ENCODE data around the gene GPATCH11.

Gene GPATCH11

DNA sequence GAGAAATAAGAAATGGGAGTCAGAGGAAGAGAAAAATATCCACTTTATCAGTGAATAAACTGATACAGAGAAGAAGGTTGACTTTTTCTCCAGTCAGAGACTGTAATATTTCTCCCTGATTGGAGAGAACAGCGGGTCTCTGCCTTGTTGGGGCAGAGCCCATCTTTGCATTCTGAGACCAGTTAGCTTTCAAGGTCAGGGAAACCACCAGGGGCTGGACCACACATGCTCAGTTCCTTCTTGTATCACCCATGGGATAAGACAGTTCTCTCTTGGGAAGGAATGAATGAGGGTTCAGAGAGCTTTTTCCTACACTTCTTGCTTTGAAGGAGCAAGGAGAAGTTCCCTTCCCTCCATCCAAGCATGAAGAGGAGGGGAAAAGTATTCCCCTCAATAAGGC is 12.2 kb downstream of the GPATCH11 start:
- Histone ChIP-seq H3K14ac (ENCODE audit: low read length) (no peak overlapping the region), H3K4ac (ENCODE audit: low read length) (no peak overlapping the region), H3K36me3 (replicated peaks in 1 of 2; ENCODE audit: control insufficient read depth in 2 of 2, insufficient read depth in 2 of 2, low read length in 2 of 2) (peaks cover 4 to 92% of the 10 kb centered on the region in 2 donors)

GRCh38 chr2:37098416-37099118 is 14.2 kb downstream of the GPATCH11 start:
- H3K4me2 ChIP-seq (ENCODE audit: insufficient read depth, low read length, poor library complexity, severe bottlenecking) = no peak overlapping the region
- H2AFZ ChIP-seq (ENCODE audit: low read length) = no peak overlapping the region
- no peak overlapping the region for H3K4ac ChIP-seq (ENCODE audit: low read length)
- H2BK5ac ChIP-seq (ENCODE audit: low read length) = no peak overlapping the region
- H3K4me3 ChIP-seq (ENCODE audit: low read length in 2 of 2) = no peak overlapping the region
- DNase-seq (ENCODE audit: low spot score) = no peak
- no peaks in the 10 kb centered on the region for H3K4me1 ChIP-seq (ENCODE audit: control insufficient read depth in 2 of 2, insufficient read depth in 1 of 2, low read depth in 1 of 2, low read length in 2 of 2)
- H4K91ac ChIP-seq (ENCODE audit: low read depth, low read length, poor library complexity) = no peak overlapping the region
- H3K23ac ChIP-seq (ENCODE audit: low read depth, low read length, poor library complexity) = no peak overlapping the region
- no peak overlapping the region for H3K14ac ChIP-seq (ENCODE audit: low read length)
- no peaks in the 10 kb centered on the region for H3K9me3 ChIP-seq (replicated peaks in 1 of 2; ENCODE audit: control insufficient read depth in 2 of 2, insufficient read depth in 1 of 2, low read depth in 1 of 2, low read length in 2 of 2)
- WGBS, 2 donors (ENCODE audit: extremely low coverage in 2 of 2, insufficient read length in 2 of 2, insufficient replicate concordance in 1 of 2) = no CpG with 5 or more reads among the region's 4 CpGs
- H4K8ac ChIP-seq (ENCODE audit: low read depth, low read length) = no peak overlapping the region
- no peak overlapping the region for H2AK5ac ChIP-seq (ENCODE audit: low read depth, low read length)
- peaks cover 0 to 2% (median 0%) of the 10 kb centered on the region in 3 experiments for H3K27me3 ChIP-seq (ENCODE audit: control insufficient read depth in 3 of 3, insufficient read depth in 3 of 3, low read depth in 1 of 3, low read length in 3 of 3)
- H2BK15ac ChIP-seq (ENCODE audit: low read length) = no peak overlapping the region
- H3K36me3 ChIP-seq (replicated peaks in 1 of 2; ENCODE audit: control insufficient read depth in 2 of 2, insufficient read depth in 2 of 2, low read length in 2 of 2) = peaks cover 3 to 79% of the 10 kb centered on the region in 2 donors
- no peak overlapping the region for H3K27ac ChIP-seq (replicated peaks; ENCODE audit: low read length)
- no peak overlapping the region for H2BK120ac ChIP-seq (ENCODE audit: low read depth, low read length)
- no peak overlapping the region for H3K9ac ChIP-seq (ENCODE audit: low read depth, low read length, poor library complexity)
- no peak overlapping the region for H2BK12ac ChIP-seq (ENCODE audit: low read length)
- H3K18ac ChIP-seq (ENCODE audit: low read length) = no peak overlapping the region
- no peaks in the 10 kb centered on the region for H3K79me1 ChIP-seq (ENCODE audit: low read depth, low read length)

More for the DNA sequence above, 12.2 kb downstream of the GPATCH11 start:
- Histone ChIP-seq H2AFZ (ENCODE audit: low read length) (no peak overlapping the region), H3K18ac (ENCODE audit: low read length) (no peak overlapping the region), H2AK5ac (ENCODE audit: low read depth, low read length) (no peak overlapping the region), H3K27ac (replicated peaks; ENCODE audit: low read length) (no peak overlapping the region), H3K4me3 (ENCODE audit: low read length in 2 of 2) (no peak overlapping the region), H3K23ac (ENCODE audit: low read depth, low read length, poor library complexity) (no peak overlapping the region), H3K9me3 (replicated peaks in 1 of 2; ENCODE audit: control insufficient read depth in 2 of 2, insufficient read depth in 1 of 2, low read depth in 1 of 2, low read length in 2 of 2) (no peaks in the 10 kb centered on the region), H3K9ac (ENCODE audit: low read depth, low read length, poor library complexity) (no peak overlapping the region), H3K79me1 (ENCODE audit: low read depth, low read length) (no peaks in the 10 kb centered on the region), H2BK12ac (ENCODE audit: low read length) (no peak overlapping the region), H2BK15ac (ENCODE audit: low read length) (no peak overlapping the region), H3K4me1 (ENCODE audit: control insufficient read depth in 2 of 2, insufficient read depth in 1 of 2, low read depth in 1 of 2, low read length in 2 of 2) (no peaks in the 10 kb centered on the region), H2BK5ac (ENCODE audit: low read length) (no peak overlapping the region), H2BK120ac (ENCODE audit: low read depth, low read length) (no peak overlapping the region), H3K4me2 (ENCODE audit: insufficient read depth, low read length, poor library complexity, severe bottlenecking) (no peak overlapping the region), H4K8ac (ENCODE audit: low read depth, low read length) (no peak overlapping the region), H3K27me3 (ENCODE audit: control insufficient read depth in 3 of 3, insufficient read depth in 3 of 3, low read depth in 1 of 3, low read length in 3 of 3) (peaks cover 0 to 2% (median 0%) of the 10 kb centered on the region in 3 experiments), H4K91ac (ENCODE audit: low read depth, low read length, poor library complexity) (no peak overlapping the region)
- no peak for DNase-seq (ENCODE audit: low spot score)
- WGBS, 2 donors (ENCODE audit: extremely low coverage in 2 of 2, insufficient read length in 2 of 2, insufficient replicate concordance in 1 of 2) = no CpG with 5 or more reads among the region's 1 CpG

DNA sequence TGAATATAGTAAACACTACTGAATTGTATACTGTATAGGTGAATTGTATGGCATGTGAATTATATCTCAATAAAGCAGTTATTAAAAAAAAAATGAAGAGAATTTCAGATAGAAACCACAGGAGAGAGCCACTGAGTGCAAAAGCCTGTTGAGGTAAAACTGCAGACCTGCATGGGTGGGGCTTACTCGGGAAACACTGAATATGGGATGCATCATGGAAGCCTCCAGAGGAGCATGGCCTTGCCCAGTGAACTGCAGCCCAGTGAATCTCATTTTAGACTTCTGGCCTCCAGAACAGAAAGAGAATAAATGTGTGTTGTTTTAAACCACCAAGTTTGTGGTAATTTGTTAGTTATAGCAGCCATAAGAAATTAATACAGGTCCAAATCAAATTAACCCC is 15.7 kb downstream of the GPATCH11 start:
- Histone ChIP-seq H3K14ac (ENCODE audit: low read length) (no peak overlapping the region), H3K9ac (ENCODE audit: low read depth, low read length, poor library complexity) (no peak overlapping the region), H2BK5ac (ENCODE audit: low read length) (no peak overlapping the region), H3K23ac (ENCODE audit: low read depth, low read length, poor library complexity) (no peak overlapping the region), H3K9me3 (replicated peaks in 1 of 2; ENCODE audit: control insufficient read depth in 2 of 2, insufficient read depth in 1 of 2, low read depth in 1 of 2, low read length in 2 of 2) (no peaks in the 10 kb centered on the region), H3K27me3 (ENCODE audit: control insufficient read depth in 3 of 3, insufficient read depth in 3 of 3, low read depth in 1 of 3, low read length in 3 of 3) (peaks cover 0 to 2% (median 0%) of the 10 kb centered on the region in 3 experiments), H3K4me2 (ENCODE audit: insufficient read depth, low read length, poor library complexity, severe bottlenecking) (no peak overlapping the region), H2AFZ (ENCODE audit: low read length) (no peak overlapping the region), H3K4me1 (ENCODE audit: control insufficient read depth in 2 of 2, insufficient read depth in 1 of 2, low read depth in 1 of 2, low read length in 2 of 2) (no peaks in the 10 kb centered on the region), H3K4ac (ENCODE audit: low read length) (no peak overlapping the region), H4K8ac (ENCODE audit: low read depth, low read length) (no peak overlapping the region), H3K27ac (replicated peaks; ENCODE audit: low read length) (no peak overlapping the region), H3K18ac (ENCODE audit: low read length) (no peak overlapping the region), H3K79me1 (ENCODE audit: low read depth, low read length) (no peaks in the 10 kb centered on the region), H4K91ac (ENCODE audit: low read depth, low read length, poor library complexity) (no peak overlapping the region), H2BK120ac (ENCODE audit: low read depth, low read length) (no peak overlapping the region), H2BK15ac (ENCODE audit: low read length) (no peak overlapping the region), H3K36me3 (replicated peaks in 1 of 2; ENCODE audit: control insufficient read depth in 2 of 2, insufficient read depth in 2 of 2, low read length in 2 of 2) (peaks cover 1 to 67% of the 10 kb centered on the region in 2 donors), H2BK12ac (ENCODE audit: low read length) (no peak overlapping the region), H2AK5ac (ENCODE audit: low read depth, low read length) (no peak overlapping the region), H3K4me3 (ENCODE audit: low read length in 2 of 2) (no peak overlapping the region)
- WGBS, 2 donors (ENCODE audit: extremely low coverage in 2 of 2, insufficient read length in 2 of 2, insufficient replicate concordance in 1 of 2) = no CpG with 5 or more reads among the region's 1 CpG
- no peak for DNase-seq (ENCODE audit: low spot score)

- no peak overlapping the region for H3K9ac ChIP-seq (ENCODE audit: low read depth, low read length, poor library complexity)
- no peak overlapping the region for H2BK12ac ChIP-seq (ENCODE audit: low read length)
- H3K23ac ChIP-seq (ENCODE audit: low read depth, low read length, poor library complexity) = no peak overlapping the region
- peaks cover 0 to 2% (median 0%) of the 10 kb centered on the region in 3 experiments for H3K27me3 ChIP-seq (ENCODE audit: control insufficient read depth in 3 of 3, insufficient read depth in 3 of 3, low read depth in 1 of 3, low read length in 3 of 3)
- H2BK15ac ChIP-seq (ENCODE audit: low read length) = no peak overlapping the region
- H3K4me3 ChIP-seq (ENCODE audit: low read length in 2 of 2) = no peak overlapping the region
- no peak overlapping the region for H2AK5ac ChIP-seq (ENCODE audit: low read depth, low read length)
- no peak overlapping the region for H3K18ac ChIP-seq (ENCODE audit: low read length)
- no peak overlapping the region for H2BK5ac ChIP-seq (ENCODE audit: low read length)
- no peak overlapping the region for H3K4me2 ChIP-seq (ENCODE audit: insufficient read depth, low read length, poor library complexity, severe bottlenecking)
- no peak overlapping the region for H2BK120ac ChIP-seq (ENCODE audit: low read depth, low read length)
- peaks cover 1 to 67% of the 10 kb centered on the region in 2 donors for H3K36me3 ChIP-seq (replicated peaks in 1 of 2; ENCODE audit: control insufficient read depth in 2 of 2, insufficient read depth in 2 of 2, low read length in 2 of 2)
- no peak overlapping the region for H3K27ac ChIP-seq (replicated peaks; ENCODE audit: low read length)
- no peak overlapping the region for H4K8ac ChIP-seq (ENCODE audit: low read depth, low read length)
- H2AFZ ChIP-seq (ENCODE audit: low read length) = no peak overlapping the region
- H3K14ac ChIP-seq (ENCODE audit: low read length) = no peak overlapping the region
- no peaks in the 10 kb centered on the region for H3K9me3 ChIP-seq (replicated peaks in 1 of 2; ENCODE audit: control insufficient read depth in 2 of 2, insufficient read depth in 1 of 2, low read depth in 1 of 2, low read length in 2 of 2)
- H3K4me1 ChIP-seq (ENCODE audit: control insufficient read depth in 2 of 2, insufficient read depth in 1 of 2, low read depth in 1 of 2, low read length in 2 of 2) = no peaks in the 10 kb centered on the region
- no peak overlapping the region for H3K4ac ChIP-seq (ENCODE audit: low read length)
- H4K91ac ChIP-seq (ENCODE audit: low read depth, low read length, poor library complexity) = no peak overlapping the region
- no peaks in the 10 kb centered on the region for H3K79me1 ChIP-seq (ENCODE audit: low read depth, low read length)
- DNase-seq (ENCODE audit: low spot score) = no peak
- no CpG with 5 or more reads among the region's 3 CpGs for WGBS, 2 donors (ENCODE audit: extremely low coverage in 2 of 2, insufficient read length in 2 of 2, insufficient replicate concordance in 1 of 2)
Observed at GRCh38 chr2:37102588-37102987, 18.3 kb downstream of the GPATCH11 start.

All from neuronal stem cell (in vitro differentiated cells).